ENCODE data around the gene MSANTD2.
A peak's percentile ranks its signal among the peaks of the same experiment; 100 is the strongest.

MSANTD2 gene

GRCh38 chr11:124799348-124800225 lies 619 bp downstream of the MSANTD2 start:
- CTCF ChIA-PET, result interaction anchor here (0.8 to 24.9 kb wide), 14 partner anchors 10 to 158 kb away, joined by 3 to 381 read pairs (median 6); partner anchors contain the start of gene ESAM

DNA sequence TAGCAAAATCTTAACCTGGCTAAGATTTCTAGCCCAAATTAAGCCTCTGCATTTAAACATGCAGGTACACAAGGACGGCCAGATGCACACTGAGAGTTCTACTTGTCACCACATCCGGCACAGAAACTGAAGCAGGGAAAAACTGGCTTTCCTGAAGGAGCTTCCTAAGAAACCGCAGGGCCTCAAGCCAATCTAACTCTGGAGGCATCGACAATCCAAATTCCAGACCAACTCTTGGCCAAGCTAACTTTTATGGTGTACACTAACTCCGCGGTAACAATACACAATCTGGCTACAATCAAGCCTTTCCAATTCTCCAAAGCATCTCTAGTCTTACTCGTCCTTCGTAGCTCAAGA lies 1.2 kb downstream of the MSANTD2 start:
- CTCF ChIA-PET, result interaction anchor here (0.8 to 24.9 kb wide), 11 partner anchors 9 to 175 kb away, joined by 3 to 381 read pairs (median 8); partner anchors contain the start of gene ESAM
- POLR2A ChIA-PET, result no interaction called here
- DNase-seq (ENCODE audit: extremely low spot score), result no peak
- no peak for TF ChIP-seq CTCF (IDR thresholded peaks at IDR 0.05; ENCODE audit: control extremely low read depth, extremely low read depth, low read depth, missing control alignments)

More at GRCh38 chr11:124799348-124800225, 619 bp downstream of the MSANTD2 start:
- POLR2A ChIA-PET, result no interaction called here
- TF ChIP-seq CTCF (IDR thresholded peaks at IDR 0.05; ENCODE audit: control extremely low read depth, extremely low read depth, low read depth, missing control alignments), result no peak
- peak; percentile 61 for DNase-seq (ENCODE audit: extremely low spot score)

DNA sequence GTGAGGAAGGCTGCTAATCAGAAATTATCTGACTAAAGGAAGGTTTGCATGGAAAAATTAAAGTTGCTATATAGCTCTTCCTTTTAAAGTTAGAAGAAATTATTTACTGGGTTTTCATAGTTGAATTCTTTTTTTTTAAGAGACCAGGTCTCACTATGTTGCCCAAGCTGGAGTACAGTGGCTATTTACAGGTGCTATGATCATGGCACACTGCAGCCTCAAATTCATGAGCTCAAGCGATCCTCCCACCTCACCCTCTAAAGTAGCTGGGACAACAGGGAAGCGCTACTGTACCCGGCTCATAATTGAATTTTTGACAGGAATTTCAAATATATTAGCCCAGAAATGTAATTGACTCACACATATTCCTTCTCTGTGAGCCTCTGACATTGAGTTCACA lies 3.9 kb downstream of the MSANTD2 start:
- no peak for TF ChIP-seq CTCF (IDR thresholded peaks at IDR 0.05; ENCODE audit: control extremely low read depth, extremely low read depth, low read depth, missing control alignments)
- ChIA-PET CTCF (interaction anchor here (0.9 to 24.9 kb wide), 5 partner anchors 9 to 126 kb away, joined by 3 to 381 read pairs (median 23); partner anchors contain the start of gene ESAM), POLR2A (interaction anchor here (0.7 kb wide), 2 partner anchors 33 to 143 kb away, joined by 3 to 5 read pairs; no protein-coding TSS in a partner anchor)
- DNase-seq (ENCODE audit: extremely low spot score), result no peak

GRCh38 chr11:124793466-124794278 lies 6.5 kb downstream of the MSANTD2 start:
- TF ChIP-seq CTCF (IDR thresholded peaks at IDR 0.05; ENCODE audit: control extremely low read depth, extremely low read depth, low read depth, missing control alignments), result peak; percentile 77
- DNase-seq (ENCODE audit: extremely low spot score), result peak; percentile 50
- CTCF ChIA-PET, result interaction anchor here (0.6 to 24.9 kb wide), 33 partner anchors 8 to 170 kb away, joined by 3 to 381 read pairs (median 6); partner anchors contain the start of genes ESAM and TBRG1
- POLR2A ChIA-PET, result no interaction called here

DNA sequence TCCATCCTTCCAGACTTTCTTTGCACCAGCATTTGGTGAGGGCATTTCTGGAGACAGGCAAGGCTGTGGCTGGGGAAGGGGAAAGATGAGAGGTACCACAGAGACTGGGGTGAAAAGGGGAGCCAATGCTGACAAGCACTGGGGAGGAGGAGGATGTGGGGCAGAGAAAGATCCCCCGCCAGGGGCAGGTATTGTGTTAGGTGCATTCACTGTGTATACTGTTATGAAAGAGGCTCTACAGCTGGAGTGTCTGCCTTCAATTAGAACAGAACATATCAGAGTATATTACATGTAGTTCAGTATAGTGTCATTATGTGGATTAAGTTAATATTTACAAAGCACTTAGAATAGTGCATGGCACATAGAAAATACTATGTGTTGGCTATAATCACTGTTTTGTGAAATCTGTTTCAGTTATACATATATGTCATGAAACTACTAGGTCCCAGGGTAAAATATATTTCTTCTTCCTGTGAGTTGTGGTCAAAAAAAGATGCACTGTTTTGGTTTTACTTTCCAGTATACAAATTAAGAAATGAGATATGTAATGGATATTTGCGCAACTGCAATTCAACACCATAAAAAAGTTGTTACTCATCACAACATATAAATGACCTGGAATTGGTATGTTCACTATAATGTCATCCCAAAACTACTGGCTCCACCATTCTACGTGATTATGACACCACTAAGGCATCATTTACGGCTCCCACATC lies 8.4 kb downstream of the MSANTD2 start:
- POLR2A ChIA-PET, result no interaction called here
- CTCF ChIA-PET, result interaction anchor here (0.9 to 24.9 kb wide), 9 partner anchors 9 to 151 kb away, joined by 3 to 381 read pairs (median 18); partner anchors contain the start of gene ESAM
- DNase-seq (ENCODE audit: extremely low spot score), result peak; percentile 23
- TF ChIP-seq CTCF (IDR thresholded peaks at IDR 0.05; ENCODE audit: control extremely low read depth, extremely low read depth, low read depth, missing control alignments), result no peak

Data from GM10248 (cell line).